CD8-positive, alpha-beta memory T cell (primary cell): Measurements from ENCODE around the gene RBM15B. TPM values are rescaled to one million over a fixed set of nuclear protein-coding genes. Genes with fewer than 3 reads are reported as not detected.

Source experiments
- CTCF ChIA-PET: fragments of 350-600 bp; sonication (Branson Sonifier 250); formaldehyde crosslinking; loops from one replicate; lab custom pipeline; 2021; ENCODE audit warnings: antibody characterized with exemption; lab: Charles Lee
- POLR2A ChIA-PET: fragments of 350-600 bp; sonication (Branson Sonifier 250); formaldehyde crosslinking; loops from one replicate; lab custom pipeline; 2021; ENCODE audit warnings: antibody characterized with exemption; lab: Charles Lee
- DNase-seq, 5 donors: peaks; one replicate each; pipeline versions ENCODE4 v3.0.0 to v3.0.0-alpha.2; 2020 to 2022; ENCODE audit warnings: mixed read lengths in 1 of 5
- H3K27ac ChIP-seq: one replicate; pipeline ENCODE4 v1.7.0; 2013; ENCODE audit warnings: low read depth, mild to moderate bottlenecking, low read length, moderate library complexity
- H3K27me3 ChIP-seq: 2 replicates; pipeline ENCODE4 v1.7.0; 2013; ENCODE audit warnings: low read length, mild to moderate bottlenecking; ENCODE audit not compliant: insufficient read depth, poor library complexity, severe bottlenecking
- H3K36me3 ChIP-seq: 2 replicates; pipeline ENCODE4 v1.7.0; 2013; ENCODE audit warnings: mild to moderate bottlenecking, low read length, moderate library complexity; ENCODE audit not compliant: insufficient read depth
- H3K4me1 ChIP-seq: 2 replicates; pipeline ENCODE4 v1.7.0; 2013; ENCODE audit warnings: mild to moderate bottlenecking, low read length, moderate library complexity; ENCODE audit not compliant: insufficient read depth
- H3K4me3 ChIP-seq: 2 replicates; pipeline ENCODE4 v1.7.0; 2013; ENCODE audit warnings: mild to moderate bottlenecking, low read length
- H3K9me3 ChIP-seq: 2 replicates; pipeline ENCODE4 v1.7.0; 2013; ENCODE audit warnings: mild to moderate bottlenecking, low read length
- H3K27ac Mint-ChIP-seq, 8 donors: one replicate each; pipeline ENCODE4 v1.8.0; 2020 to 2021; ENCODE audit warnings: mixed read lengths in 8 of 8, mild to moderate bottlenecking in 6 of 8, inconsistent platforms in 3 of 8, moderate library complexity in 3 of 8
- H3K27me3 Mint-ChIP-seq, 2 donors: one replicate each; pipeline ENCODE4 v1.8.0; 2020 to 2021; ENCODE audit warnings: mixed read lengths in 2 of 2, mild to moderate bottlenecking in 1 of 2, moderate library complexity in 1 of 2
- H3K36me3 Mint-ChIP-seq, 3 donors: one replicate each; pipeline ENCODE4 v1.8.0; 2020 to 2021; ENCODE audit warnings: mixed read lengths in 3 of 3, inconsistent platforms in 1 of 3, mild to moderate bottlenecking in 1 of 3
- H3K4me1 Mint-ChIP-seq, 3 donors: one replicate each; pipeline ENCODE4 v1.8.0; 2020 to 2021; ENCODE audit warnings: mixed read lengths in 3 of 3, inconsistent platforms in 1 of 3, mild to moderate bottlenecking in 1 of 3
- H3K4me3 Mint-ChIP-seq, 7 donors: one replicate each; pipeline ENCODE4 v1.8.0; 2020 to 2021; ENCODE audit warnings: mixed read lengths in 7 of 7, mild to moderate bottlenecking in 6 of 7, moderate library complexity in 4 of 7, inconsistent platforms in 2 of 7
- H3K9me3 Mint-ChIP-seq, 5 donors: one replicate each; pipeline ENCODE4 v1.8.0; 2020 to 2022; ENCODE audit warnings: mixed read lengths in 5 of 5, mild to moderate bottlenecking in 3 of 5, moderate library complexity in 2 of 5, inconsistent platforms in 1 of 5
- polyA plus RNA-seq: library from polyadenylated mRNA; unstranded; fragments of 300-500 nt; fragmentation: Illumina TruSeq; gene quantifications from one replicate; pipeline ENCODE4 v1.2.3, GENCODE V29; 2021
- total RNA-seq, 2 experiments: library from RNA; stranded (reverse); gene quantifications; one replicate each; pipeline ENCODE4 v1.2.3, GENCODE V29; 2021

The RBM15B gene
- total and polyA plus RNA-seq, 3 experiments from 2014 or later: 26.7 to 47.8 (median 47.4) TPM

DNA sequence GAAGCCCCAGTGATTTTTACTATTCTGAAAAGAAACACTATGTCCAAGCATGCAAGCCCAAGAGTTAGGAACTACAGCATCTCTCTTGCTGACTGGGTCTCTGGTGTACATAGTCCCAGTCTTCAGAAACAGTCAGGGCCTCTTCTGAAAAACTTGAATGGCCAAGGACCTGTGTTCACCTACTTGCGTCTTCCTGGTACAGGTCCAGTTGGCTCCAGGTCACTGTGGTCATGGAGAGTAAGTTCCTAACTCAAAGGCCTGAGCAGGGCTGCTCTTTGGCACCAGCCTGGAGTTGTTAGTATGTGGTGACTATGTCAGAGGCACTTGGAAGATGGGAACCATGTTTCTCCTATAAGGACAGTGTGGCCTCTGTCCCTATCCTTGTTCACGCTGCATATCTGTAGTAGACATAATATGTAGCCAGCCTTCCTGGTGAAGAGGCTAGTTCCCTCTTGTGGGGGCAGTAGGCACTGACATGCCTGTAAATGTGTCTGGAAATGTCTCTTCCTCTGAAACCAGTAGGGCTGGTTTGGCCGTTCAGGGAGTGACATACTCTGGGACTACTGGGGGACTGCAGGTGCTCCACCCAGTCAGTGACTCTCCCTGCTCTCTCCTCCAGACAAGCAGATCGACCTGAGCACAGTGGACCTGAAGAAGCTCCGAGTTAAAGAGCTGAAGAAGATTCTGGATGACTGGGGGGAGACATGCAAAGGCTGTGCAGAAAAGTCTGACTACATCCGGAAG, 2.6 kb upstream of the RBM15B start:
- Mint-ChIP-seq H3K9me3 (no peaks in the 10 kb centered on the region), H3K36me3 (peaks cover 4 to 59% (median 9%) of the 10 kb centered on the region in 3 donors), H3K27ac (peak overlapping the region in 5 of 8 donors; percentile 6 to 95 (median 71)), H3K4me1 (peaks cover 54 to 79% (median 67%) of the 10 kb centered on the region in 3 donors), H3K4me3 (peak overlapping the region in 2 of 7 donors; percentile 23 to 84), H3K27me3 (peaks cover 0 to 2% of the 10 kb centered on the region in 2 donors)
- POLR2A ChIA-PET: interaction anchor here (1.4 kb wide), 1 partner anchor 10 kb away, joined by 5 read pairs; no protein-coding TSS in a partner anchor
- peaks cover 28% of the 10 kb centered on the region for H3K36me3 ChIP-seq
- H3K27me3 ChIP-seq: no peaks in the 10 kb centered on the region
- no peaks in the 10 kb centered on the region for H3K9me3 ChIP-seq
- CTCF ChIA-PET: interaction anchor here (0.7 to 3.6 kb wide), 17 partner anchors 10 to 797 kb away, joined by 3 to 23 read pairs (median 5); partner anchors contain the start of genes CISH and MAPKAPK3
- no peak overlapping the region for H3K27ac ChIP-seq
- no peak for DNase-seq
- H3K4me1 ChIP-seq: peaks cover 69% of the 10 kb centered on the region
- no peak overlapping the region for H3K4me3 ChIP-seq

GRCh38 chr3:51389423-51390183, 1.5 kb upstream of the RBM15B start:
- H3K4me1 ChIP-seq: peaks cover 71% of the 10 kb centered on the region
- H3K9me3 ChIP-seq: no peaks in the 10 kb centered on the region
- Mint-ChIP-seq H3K27ac (peak overlapping the region in 7 of 8 donors; percentile 77 to 95 (median 86)), H3K9me3 (no peaks in the 10 kb centered on the region), H3K4me1 (peaks cover 57 to 80% (median 65%) of the 10 kb centered on the region in 3 donors), H3K4me3 (peak overlapping the region in 2 of 7 donors; percentile 40 to 84), H3K27me3 (peaks cover 0 to 2% of the 10 kb centered on the region in 2 donors), H3K36me3 (peaks cover 7 to 68% (median 14%) of the 10 kb centered on the region in 3 donors)
- H3K36me3 ChIP-seq: peaks cover 39% of the 10 kb centered on the region
- CTCF ChIA-PET: interaction anchor here (0.5 to 3.6 kb wide), 23 partner anchors 11 to 821 kb away, joined by 3 to 23 read pairs (median 3); partner anchors contain the start of genes ABHD14B, CISH and MAPKAPK3
- H3K27ac ChIP-seq: no peak overlapping the region
- peak; percentile 38 to 73 (median 48) for DNase-seq
- peak overlapping the region; percentile 56 for H3K4me3 ChIP-seq
- H3K27me3 ChIP-seq: no peaks in the 10 kb centered on the region
- POLR2A ChIA-PET: interaction anchor here (0.5 to 4.0 kb wide), 3 partner anchors 11 to 193 kb away, joined by 3 to 40 read pairs (median 5); partner anchors contain the start of gene DCAF1

DNA sequence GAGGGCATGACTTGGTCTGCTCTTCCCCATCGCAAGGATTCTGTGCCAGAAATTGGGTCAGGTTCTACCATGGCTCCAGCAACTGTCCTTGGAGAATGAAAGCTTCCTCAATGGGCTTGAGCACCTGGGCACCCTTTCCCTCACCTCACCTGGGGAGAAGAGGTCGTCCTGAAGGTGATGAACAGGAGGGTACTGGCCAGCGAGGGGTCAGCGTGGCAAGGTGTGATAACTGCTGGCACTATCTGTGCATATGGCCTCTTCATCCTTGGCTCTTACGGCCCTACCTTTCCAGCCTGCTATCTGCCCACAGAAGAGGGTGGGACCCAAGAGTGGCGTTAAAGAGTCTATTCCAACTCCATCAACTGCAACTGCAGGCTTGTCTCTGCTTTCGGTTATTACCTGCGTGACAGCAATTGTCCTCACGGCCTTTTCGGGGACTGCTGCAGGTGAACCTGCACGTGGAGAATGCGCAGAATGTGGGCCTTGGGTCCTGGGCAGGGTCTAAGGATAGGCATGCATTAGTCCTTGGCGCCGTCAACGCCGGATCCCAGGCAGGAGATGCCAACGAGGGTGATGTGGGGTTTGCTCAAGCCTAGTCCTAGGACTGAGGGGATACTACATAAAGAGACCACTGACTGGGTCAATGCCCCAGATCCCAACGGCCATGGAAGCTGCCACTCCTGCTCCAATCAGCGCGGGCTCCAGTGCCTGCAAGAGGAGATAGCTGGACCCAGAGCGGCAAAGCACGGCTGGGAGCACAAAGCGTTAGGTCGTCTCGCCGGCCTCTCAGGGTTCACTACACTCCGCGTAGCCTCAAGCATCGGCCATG, 625 bp upstream of the RBM15B start:
- Mint-ChIP-seq H3K4me3 (peak overlapping the region; percentile 62 to 93 (median 71)), H3K4me1 (peaks cover 59 to 82% (median 70%) of the 10 kb centered on the region in 3 donors), H3K27me3 (peaks cover 0 to 2% of the 10 kb centered on the region in 2 donors), H3K36me3 (peaks cover 12 to 70% (median 18%) of the 10 kb centered on the region in 3 donors), H3K27ac (peak overlapping the region; percentile 71 to 95 (median 86)), H3K9me3 (no peaks in the 10 kb centered on the region)
- ChIA-PET POLR2A (interaction anchor here (0.5 to 4.0 kb wide), 4 partner anchors 12 to 193 kb away, joined by 3 to 40 read pairs (median 4); partner anchors contain the start of gene DCAF1), CTCF (interaction anchor here (0.7 to 3.6 kb wide), 17 partner anchors 11 to 785 kb away, joined by 3 to 23 read pairs (median 4); partner anchors contain the start of genes ABHD14B, CISH and MAPKAPK3)
- H3K9me3 ChIP-seq: no peaks in the 10 kb centered on the region
- peak overlapping the region; percentile 61 for H3K27ac ChIP-seq
- H3K27me3 ChIP-seq: no peaks in the 10 kb centered on the region
- peaks cover 46% of the 10 kb centered on the region for H3K36me3 ChIP-seq
- H3K4me3 ChIP-seq: peak overlapping the region; percentile 56
- peaks cover 76% of the 10 kb centered on the region for H3K4me1 ChIP-seq
- no peak for DNase-seq

- peaks cover 71% of the 10 kb centered on the region for H3K4me1 ChIP-seq
- Mint-ChIP-seq H3K27me3 (no peaks in the 10 kb centered on the region), H3K4me3 (peak overlapping the region; percentile 79 to 91 (median 83)), H3K9me3 (no peaks in the 10 kb centered on the region), H3K27ac (peak overlapping the region; percentile 88 to 96 (median 92)), H3K4me1 (peaks cover 54 to 81% (median 66%) of the 10 kb centered on the region in 3 donors), H3K36me3 (peaks cover 15 to 72% (median 18%) of the 10 kb centered on the region in 3 donors)
- peaks cover 56% of the 10 kb centered on the region for H3K36me3 ChIP-seq
- peak overlapping the region; percentile 42 for H3K4me3 ChIP-seq
- H3K27ac ChIP-seq: peak overlapping the region; percentile 61
- no peaks in the 10 kb centered on the region for H3K27me3 ChIP-seq
- no peaks in the 10 kb centered on the region for H3K9me3 ChIP-seq
- peak; percentile 30 to 73 (median 56) for DNase-seq
- ChIA-PET POLR2A (interaction anchor here (1.1 to 4.0 kb wide), 2 partner anchors 25 to 108 kb away, joined by 3 to 40 read pairs; partner anchors contain the start of gene DCAF1), CTCF (interaction anchor here (2.6 kb wide), 1 partner anchor 366 kb away, joined by 6 read pairs; no protein-coding TSS in a partner anchor)
Observed at GRCh38 chr3:51391566-51392354, 675 bp downstream of the RBM15B start.

DNA sequence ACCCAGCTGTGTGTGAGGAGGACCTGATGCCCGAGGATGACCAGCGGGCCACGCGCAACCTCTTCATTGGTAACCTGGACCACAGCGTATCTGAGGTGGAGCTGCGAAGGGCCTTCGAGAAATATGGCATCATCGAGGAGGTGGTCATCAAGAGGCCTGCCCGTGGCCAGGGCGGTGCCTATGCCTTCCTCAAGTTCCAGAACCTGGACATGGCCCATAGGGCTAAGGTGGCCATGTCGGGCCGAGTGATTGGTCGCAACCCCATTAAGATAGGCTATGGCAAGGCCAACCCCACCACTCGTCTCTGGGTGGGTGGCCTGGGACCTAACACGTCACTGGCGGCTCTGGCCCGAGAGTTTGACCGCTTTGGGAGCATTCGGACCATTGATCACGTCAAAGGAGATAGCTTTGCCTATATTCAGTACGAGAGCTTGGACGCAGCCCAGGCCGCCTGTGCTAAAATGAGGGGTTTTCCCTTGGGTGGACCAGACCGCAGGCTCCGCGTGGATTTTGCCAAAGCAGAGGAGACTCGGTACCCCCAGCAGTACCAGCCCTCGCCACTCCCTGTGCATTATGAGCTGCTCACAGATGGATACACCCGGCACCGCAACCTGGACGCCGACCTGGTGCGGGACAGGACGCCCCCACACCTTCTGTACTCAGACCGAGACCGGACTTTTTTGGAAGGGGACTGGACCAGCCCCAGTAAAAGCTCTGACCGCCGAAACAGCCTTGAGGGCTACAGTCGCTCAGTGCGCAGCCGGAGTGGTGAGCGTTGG, 1.5 kb downstream of the RBM15B start:
- peak in 1 of 5 donors; percentile 53 for DNase-seq
- Mint-ChIP-seq H3K27ac (peak overlapping the region; percentile 26 to 96 (median 78)), H3K4me3 (peak overlapping the region; percentile 59 to 91 (median 82)), H3K9me3 (no peaks in the 10 kb centered on the region), H3K4me1 (peaks cover 55 to 83% (median 64%) of the 10 kb centered on the region in 3 donors), H3K36me3 (peaks cover 17 to 75% (median 18%) of the 10 kb centered on the region in 3 donors), H3K27me3 (no peaks in the 10 kb centered on the region)
- ChIA-PET CTCF (interaction anchor here (1.9 kb wide), 1 partner anchor 109 kb away, joined by 8 read pairs; no protein-coding TSS in a partner anchor), POLR2A (interaction anchor here (1.1 to 4.0 kb wide), 2 partner anchors 24 to 107 kb away, joined by 3 to 40 read pairs; partner anchors contain the start of gene DCAF1)
- Histone ChIP-seq H3K36me3 (peaks cover 59% of the 10 kb centered on the region), H3K4me3 (peak overlapping the region; percentile 42), H3K27me3 (no peaks in the 10 kb centered on the region), H3K27ac (peak overlapping the region; percentile 61), H3K9me3 (no peaks in the 10 kb centered on the region), H3K4me1 (peaks cover 71% of the 10 kb centered on the region)

DNA sequence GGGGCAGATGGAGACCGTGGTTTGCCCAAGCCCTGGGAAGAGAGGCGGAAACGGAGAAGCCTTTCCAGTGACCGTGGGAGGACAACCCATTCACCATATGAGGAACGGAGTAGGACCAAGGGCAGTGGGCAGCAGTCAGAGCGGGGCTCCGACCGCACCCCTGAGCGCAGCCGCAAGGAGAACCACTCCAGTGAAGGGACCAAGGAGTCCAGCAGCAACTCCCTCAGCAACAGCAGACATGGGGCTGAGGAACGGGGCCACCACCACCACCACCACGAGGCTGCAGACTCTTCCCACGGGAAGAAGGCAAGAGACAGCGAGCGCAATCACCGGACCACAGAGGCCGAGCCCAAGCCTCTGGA, 2.0 kb downstream of the RBM15B start:
- H3K4me1 ChIP-seq: peaks cover 66% of the 10 kb centered on the region
- no peak overlapping the region for H3K27ac ChIP-seq
- H3K36me3 ChIP-seq: peaks cover 54% of the 10 kb centered on the region
- CTCF ChIA-PET: interaction anchor here (1.9 kb wide), 1 partner anchor 108 kb away, joined by 8 read pairs; no protein-coding TSS in a partner anchor
- H3K9me3 Mint-ChIP-seq: no peaks in the 10 kb centered on the region
- peak overlapping the region in 7 of 8 donors; percentile 10 to 95 (median 75) for H3K27ac Mint-ChIP-seq
- H3K27me3 Mint-ChIP-seq: no peaks in the 10 kb centered on the region
- no peaks in the 10 kb centered on the region for H3K27me3 ChIP-seq
- peaks cover 50 to 78% (median 58%) of the 10 kb centered on the region in 3 donors for H3K4me1 Mint-ChIP-seq
- POLR2A ChIA-PET: no interaction called here
- H3K9me3 ChIP-seq: no peaks in the 10 kb centered on the region
- no peak for DNase-seq
- H3K4me3 Mint-ChIP-seq: peak overlapping the region; percentile 23 to 82 (median 44)
- peaks cover 14 to 73% (median 17%) of the 10 kb centered on the region in 3 donors for H3K36me3 Mint-ChIP-seq
- H3K4me3 ChIP-seq: no peak overlapping the region
